ENCODE data around the gene TXNRD2.
A peak's percentile ranks its signal among the peaks of the same experiment; 100 is the strongest.

DNA sequence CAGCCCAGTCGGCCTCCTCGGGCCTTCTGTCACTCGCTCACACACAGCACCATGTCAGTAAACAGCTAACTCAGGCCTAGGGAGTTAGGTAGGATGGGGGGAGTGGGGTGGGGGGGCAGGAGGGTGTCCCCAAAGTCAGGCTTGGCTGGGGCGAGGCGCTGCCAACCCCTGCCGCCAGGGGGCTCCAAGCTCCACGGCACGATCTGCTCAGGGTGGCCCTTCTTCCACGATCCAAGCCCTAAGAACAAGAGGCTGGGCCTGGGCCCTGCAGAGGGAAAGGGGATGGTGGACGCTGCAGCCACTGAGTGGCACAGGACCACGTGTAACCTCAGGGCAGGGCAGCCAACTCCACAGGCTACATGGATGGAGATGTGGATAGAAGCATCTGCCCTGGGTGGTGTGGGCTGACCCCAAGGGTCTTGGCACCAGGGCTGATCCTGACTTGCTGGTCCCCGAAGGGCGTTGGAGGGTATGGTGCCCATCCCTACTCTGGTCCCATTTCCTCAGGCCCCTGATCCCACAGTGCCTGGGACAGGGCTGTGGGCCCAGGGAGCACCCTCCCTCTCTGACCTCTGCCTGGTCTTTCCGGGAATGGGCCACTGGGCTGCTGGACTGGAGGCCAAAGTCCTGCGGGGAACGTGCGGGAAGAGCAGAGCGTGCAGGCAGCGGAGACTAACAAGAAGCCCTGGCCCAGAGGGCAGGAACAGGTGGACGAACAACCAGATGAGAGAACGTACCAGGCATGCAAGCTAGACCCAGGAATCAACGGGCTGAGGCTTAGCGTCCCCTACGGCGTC is 29.1 kb upstream of the TXNRD2 start:
- TF ChIP-seq, protein P1, sequence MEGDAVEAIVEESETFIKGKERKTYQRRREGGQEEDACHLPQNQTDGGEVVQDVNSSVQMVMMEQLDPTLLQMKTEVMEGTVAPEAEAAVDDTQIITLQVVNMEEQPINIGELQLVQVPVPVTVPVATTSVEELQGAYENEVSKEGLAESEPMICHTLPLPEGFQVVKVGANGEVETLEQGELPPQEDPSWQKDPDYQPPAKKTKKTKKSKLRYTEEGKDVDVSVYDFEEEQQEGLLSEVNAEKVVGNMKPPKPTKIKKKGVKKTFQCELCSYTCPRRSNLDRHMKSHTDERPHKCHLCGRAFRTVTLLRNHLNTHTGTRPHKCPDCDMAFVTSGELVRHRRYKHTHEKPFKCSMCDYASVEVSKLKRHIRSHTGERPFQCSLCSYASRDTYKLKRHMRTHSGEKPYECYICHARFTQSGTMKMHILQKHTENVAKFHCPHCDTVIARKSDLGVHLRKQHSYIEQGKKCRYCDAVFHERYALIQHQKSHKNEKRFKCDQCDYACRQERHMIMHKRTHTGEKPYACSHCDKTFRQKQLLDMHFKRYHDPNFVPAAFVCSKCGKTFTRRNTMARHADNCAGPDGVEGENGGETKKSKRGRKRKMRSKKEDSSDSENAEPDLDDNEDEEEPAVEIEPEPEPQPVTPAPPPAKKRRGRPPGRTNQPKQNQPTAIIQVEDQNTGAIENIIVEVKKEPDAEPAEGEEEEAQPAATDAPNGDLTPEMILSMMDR (IDR thresholded peaks at IDR 0.05; ENCODE audit: borderline replicate concordance, extremely low read depth, low read length, poor library complexity, severe bottlenecking) = peak; percentile 88
- no peak for TF ChIP-seq EZH2 (IDR thresholded peaks at IDR 0.05; ENCODE audit: borderline replicate concordance, low read depth, low read length, severe bottlenecking)
